ENCODE data around the gene C1QTNF3. TPM values are rescaled to one million over a fixed set of nuclear protein-coding genes. Genes with fewer than 3 reads are reported as not detected.
"Not testable (repeated sequence)": the region's sequence is repeated elsewhere in the genome, so short reads cannot be mapped to it uniquely, and the experiment has no call there.

The C1QTNF3 gene
- total RNA-seq (2012; rRNA removed): 0.25 TPM in 1 of 2 replicates, not detected in the other

GRCh38 chr5:34043099-34043876 is at the start of gene C1QTNF3:
C1QTNF3 (minus strand) TSS chr5:34043213; CDS start chr5:34043125, 88 bp downstream.
- Histone ChIP-seq H3K9me3 (replicated peaks; ENCODE audit: low read length) (no peaks in the 10 kb centered on the region), H3K36me3 (ENCODE audit: insufficient read depth, low read length) (no peaks in the 10 kb centered on the region), H3K4me1 (ENCODE audit: control insufficient read depth, insufficient read depth, low read length) (peaks cover 34% of the 10 kb centered on the region), H3K4me3 (ENCODE audit: low read length) (no peak within 1 kb of the TSS), H3K4me2 (ENCODE audit: low read length) (no peak within 1 kb of the TSS), H3K9ac (ENCODE audit: low read depth, low read length) (no peak within 1 kb of the TSS), H3K27me3 (ENCODE audit: control insufficient read depth, insufficient read depth, low read length) (no peaks in the 10 kb centered on the region)

DNA sequence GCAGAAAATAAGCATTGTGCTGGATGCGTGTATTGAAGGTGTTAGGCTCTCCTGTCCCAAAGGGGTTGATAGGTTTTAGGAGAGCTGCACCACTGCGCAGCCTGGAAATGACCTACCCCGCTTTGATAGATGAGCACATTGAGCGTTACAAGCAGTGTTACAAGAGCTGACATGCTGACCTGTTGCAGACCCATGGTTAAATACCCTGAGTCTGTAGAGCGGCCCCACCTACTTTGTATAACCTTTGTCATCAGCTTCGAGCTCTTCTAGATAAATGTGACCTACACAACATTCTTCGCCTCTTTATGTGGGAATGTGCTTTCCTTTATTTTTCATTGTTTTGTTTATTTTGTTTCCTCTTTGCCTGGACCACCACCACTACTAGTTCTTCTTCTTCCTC is 48.0 kb upstream of the C1QTNF3 start:
- H3K4me3 ChIP-seq (ENCODE audit: low read length); H3K4me2 ChIP-seq (ENCODE audit: low read length); H3K4me1 ChIP-seq (ENCODE audit: control insufficient read depth, insufficient read depth, low read length); H3K27me3 ChIP-seq (ENCODE audit: control insufficient read depth, insufficient read depth, low read length); H3K9ac ChIP-seq (ENCODE audit: low read depth, low read length); H3K36me3 ChIP-seq (ENCODE audit: insufficient read depth, low read length); H3K9me3 ChIP-seq (replicated peaks; ENCODE audit: low read length): not testable (repeated sequence)

GRCh38 chr5:34089802-34090201 is 46.8 kb upstream of the C1QTNF3 start:
- not testable (repeated sequence) for H3K9me3 ChIP-seq (replicated peaks; ENCODE audit: low read length); H3K36me3 ChIP-seq (ENCODE audit: insufficient read depth, low read length); H3K4me1 ChIP-seq (ENCODE audit: control insufficient read depth, insufficient read depth, low read length)

GRCh38 chr5:34087728-34088127 is 44.7 kb upstream of the C1QTNF3 start:
- not testable (repeated sequence) for H3K4me1 ChIP-seq (ENCODE audit: control insufficient read depth, insufficient read depth, low read length); H3K4me3 ChIP-seq (ENCODE audit: low read length); H3K9me3 ChIP-seq (replicated peaks; ENCODE audit: low read length); H3K9ac ChIP-seq (ENCODE audit: low read depth, low read length); H3K4me2 ChIP-seq (ENCODE audit: low read length); H3K27me3 ChIP-seq (ENCODE audit: control insufficient read depth, insufficient read depth, low read length); H3K36me3 ChIP-seq (ENCODE audit: insufficient read depth, low read length)

More at GRCh38 chr5:34089802-34090201, 46.8 kb upstream of the C1QTNF3 start:
- H3K4me3 ChIP-seq (ENCODE audit: low read length); H3K27me3 ChIP-seq (ENCODE audit: control insufficient read depth, insufficient read depth, low read length); H3K4me2 ChIP-seq (ENCODE audit: low read length); H3K9ac ChIP-seq (ENCODE audit: low read depth, low read length): not testable (repeated sequence)

DNA sequence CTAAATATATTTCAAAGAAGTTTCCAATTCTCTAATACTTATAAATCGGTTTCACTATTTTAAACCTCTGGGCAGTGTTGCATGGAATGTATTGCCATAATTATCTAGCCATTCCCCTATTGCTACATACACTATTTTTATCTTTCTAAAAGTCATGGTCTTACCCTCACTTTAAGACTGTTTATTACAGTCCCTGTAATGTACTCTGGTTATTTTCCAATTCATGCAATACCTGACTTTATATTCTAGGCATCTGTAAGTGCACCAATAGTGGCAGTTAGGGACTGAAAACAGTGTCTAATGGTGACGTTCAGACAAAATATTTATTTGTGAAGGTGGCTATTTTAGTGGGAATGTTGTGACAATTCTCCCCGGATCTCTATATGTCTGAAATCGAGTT is 40.9 kb upstream of the C1QTNF3 start:
- H3K9me3 ChIP-seq (replicated peaks; ENCODE audit: low read length); H3K4me1 ChIP-seq (ENCODE audit: control insufficient read depth, insufficient read depth, low read length); H3K4me3 ChIP-seq (ENCODE audit: low read length); H3K36me3 ChIP-seq (ENCODE audit: insufficient read depth, low read length); H3K27me3 ChIP-seq (ENCODE audit: control insufficient read depth, insufficient read depth, low read length); H3K9ac ChIP-seq (ENCODE audit: low read depth, low read length); H3K4me2 ChIP-seq (ENCODE audit: low read length): not testable (repeated sequence)

GRCh38 chr5:34079505-34079904 is 36.5 kb upstream of the C1QTNF3 start:
- H3K36me3 ChIP-seq (ENCODE audit: insufficient read depth, low read length); H3K9me3 ChIP-seq (replicated peaks; ENCODE audit: low read length); H3K4me2 ChIP-seq (ENCODE audit: low read length); H3K27me3 ChIP-seq (ENCODE audit: control insufficient read depth, insufficient read depth, low read length); H3K4me3 ChIP-seq (ENCODE audit: low read length); H3K9ac ChIP-seq (ENCODE audit: low read depth, low read length): not testable (repeated sequence)
- H3K4me1 ChIP-seq (ENCODE audit: control insufficient read depth, insufficient read depth, low read length): peaks cover 10% of the 10 kb centered on the region

DNA sequence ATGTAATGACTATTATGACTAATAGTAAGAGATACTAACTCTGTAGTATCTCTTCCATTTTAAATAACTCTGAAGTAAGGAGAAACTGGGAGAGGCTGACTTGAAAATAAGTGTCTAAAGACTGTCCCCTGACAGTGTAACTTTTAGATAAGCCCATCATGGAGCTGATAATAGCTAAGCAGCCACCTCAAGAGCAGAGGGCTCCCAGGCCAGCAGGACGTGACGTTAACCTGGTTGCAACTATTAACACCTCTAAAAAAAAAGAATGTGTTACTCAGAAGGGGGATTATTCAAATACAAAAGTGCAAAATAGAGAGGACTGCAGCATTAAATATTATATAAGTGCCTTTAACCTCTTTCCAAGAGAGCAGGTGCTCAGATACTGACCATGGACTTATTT is 34.6 kb upstream of the C1QTNF3 start:
- not testable (repeated sequence) for H3K4me3 ChIP-seq (ENCODE audit: low read length); H3K9me3 ChIP-seq (replicated peaks; ENCODE audit: low read length); H3K36me3 ChIP-seq (ENCODE audit: insufficient read depth, low read length); H3K4me2 ChIP-seq (ENCODE audit: low read length); H3K9ac ChIP-seq (ENCODE audit: low read depth, low read length); H3K27me3 ChIP-seq (ENCODE audit: control insufficient read depth, insufficient read depth, low read length)
- H3K4me1 ChIP-seq (ENCODE audit: control insufficient read depth, insufficient read depth, low read length): peaks cover 10% of the 10 kb centered on the region

- not testable (repeated sequence) for H3K36me3 ChIP-seq (ENCODE audit: insufficient read depth, low read length); H3K9me3 ChIP-seq (replicated peaks; ENCODE audit: low read length); H3K9ac ChIP-seq (ENCODE audit: low read depth, low read length); H3K27me3 ChIP-seq (ENCODE audit: control insufficient read depth, insufficient read depth, low read length); H3K4me3 ChIP-seq (ENCODE audit: low read length)
- H3K4me2 ChIP-seq (ENCODE audit: low read length): peak overlapping the region; percentile 44
- H3K4me1 ChIP-seq (ENCODE audit: control insufficient read depth, insufficient read depth, low read length): peaks cover 10% of the 10 kb centered on the region
Measured at GRCh38 chr5:34076719-34077364, 33.8 kb upstream of the C1QTNF3 start.

DNA sequence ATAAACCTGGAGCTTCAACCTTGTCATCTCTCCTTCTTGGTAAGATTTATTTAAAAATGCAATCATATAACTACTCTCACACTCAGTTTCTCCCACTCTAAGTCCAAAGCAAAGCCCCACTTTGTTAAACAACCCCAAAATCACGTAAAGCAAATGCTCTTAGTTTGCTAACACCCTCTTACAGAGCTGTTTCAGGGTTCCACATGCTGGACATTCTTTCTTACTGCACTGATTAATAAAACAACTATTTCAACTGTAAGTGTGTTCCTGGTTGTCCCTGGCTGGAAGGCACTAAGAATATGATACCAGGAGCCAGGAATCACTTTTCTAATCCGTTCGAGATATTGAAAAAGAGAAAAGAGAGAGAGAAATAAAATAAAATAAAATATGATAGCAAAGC is 31.5 kb upstream of the C1QTNF3 start:
- not testable (repeated sequence) for H3K4me3 ChIP-seq (ENCODE audit: low read length); H3K9me3 ChIP-seq (replicated peaks; ENCODE audit: low read length); H3K4me2 ChIP-seq (ENCODE audit: low read length); H3K36me3 ChIP-seq (ENCODE audit: insufficient read depth, low read length); H3K27me3 ChIP-seq (ENCODE audit: control insufficient read depth, insufficient read depth, low read length); H3K9ac ChIP-seq (ENCODE audit: low read depth, low read length)
- H3K4me1 ChIP-seq (ENCODE audit: control insufficient read depth, insufficient read depth, low read length): peaks cover 10% of the 10 kb centered on the region

DNA sequence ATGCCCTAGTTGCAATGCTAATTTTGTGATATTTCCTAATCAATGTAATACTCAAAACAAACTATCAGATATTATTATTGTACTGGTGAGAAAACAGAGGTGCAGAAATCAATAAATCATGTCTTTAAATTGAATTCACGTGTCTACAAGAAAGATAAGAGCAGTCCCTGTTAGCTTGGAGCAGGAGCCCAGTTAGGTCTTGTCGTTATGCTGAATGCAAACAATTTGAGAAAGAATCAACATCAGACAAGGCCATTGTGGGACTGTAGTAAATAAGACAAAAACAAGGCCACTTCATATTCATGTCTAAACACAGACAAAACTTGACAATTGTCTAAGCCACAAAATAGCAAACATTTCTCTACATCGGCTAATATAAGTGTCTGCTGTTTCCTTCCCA is 31.1 kb upstream of the C1QTNF3 start:
- H3K9me3 ChIP-seq (replicated peaks; ENCODE audit: low read length); H3K4me3 ChIP-seq (ENCODE audit: low read length); H3K4me2 ChIP-seq (ENCODE audit: low read length); H3K27me3 ChIP-seq (ENCODE audit: control insufficient read depth, insufficient read depth, low read length); H3K36me3 ChIP-seq (ENCODE audit: insufficient read depth, low read length); H3K9ac ChIP-seq (ENCODE audit: low read depth, low read length): not testable (repeated sequence)
- peaks cover 10% of the 10 kb centered on the region for H3K4me1 ChIP-seq (ENCODE audit: control insufficient read depth, insufficient read depth, low read length)

- not testable (repeated sequence) for H3K9me3 ChIP-seq (replicated peaks; ENCODE audit: low read length); H3K27me3 ChIP-seq (ENCODE audit: control insufficient read depth, insufficient read depth, low read length); H3K36me3 ChIP-seq (ENCODE audit: insufficient read depth, low read length); H3K4me2 ChIP-seq (ENCODE audit: low read length); H3K9ac ChIP-seq (ENCODE audit: low read depth, low read length); H3K4me3 ChIP-seq (ENCODE audit: low read length); H3K4me1 ChIP-seq (ENCODE audit: control insufficient read depth, insufficient read depth, low read length)
Measured at GRCh38 chr5:34070626-34071025, 27.6 kb upstream of the C1QTNF3 start.

- Histone ChIP-seq H3K4me2 (ENCODE audit: low read length) (no peak overlapping the region), H3K4me1 (ENCODE audit: control insufficient read depth, insufficient read depth, low read length) (no peaks in the 10 kb centered on the region)
Measured at GRCh38 chr5:34064656-34065055, 21.6 kb upstream of the C1QTNF3 start.

More at GRCh38 chr5:34064656-34065055, 21.6 kb upstream of the C1QTNF3 start:
- Histone ChIP-seq H3K9ac (ENCODE audit: low read depth, low read length) (no peak overlapping the region), H3K36me3 (ENCODE audit: insufficient read depth, low read length) (no peaks in the 10 kb centered on the region), H3K4me3 (ENCODE audit: low read length) (no peak overlapping the region), H3K9me3 (replicated peaks; ENCODE audit: low read length) (no peaks in the 10 kb centered on the region), H3K27me3 (ENCODE audit: control insufficient read depth, insufficient read depth, low read length) (no peaks in the 10 kb centered on the region)

All from skeletal muscle satellite cell (primary cell).